Lower leg skin (tissue), 3 donors: ENCODE data around the gene TYW3.

Source experiments
- CTCF ChIP-seq, 3 donors: fragments of 450-650 bp; IDR thresholded peaks; one replicate each; pipeline ENCODE4 v1.5.1; 2016; ENCODE audit warnings: antibody characterized with exemption in 3 of 3, mild to moderate bottlenecking in 3 of 3, moderate library complexity in 2 of 3
- POLR2A ChIP-seq, 2 donors: fragments of 450-650 bp; IDR thresholded peaks; one replicate each; pipeline ENCODE4 v1.6.1; 2016 to 2017; ENCODE audit warnings: antibody characterized with exemption in 2 of 2, mild to moderate bottlenecking in 1 of 2, moderate library complexity in 1 of 2

GRCh38 chr1:74713849-74714248 is 19.1 kb upstream of the TYW3 start:
- no peak for TF ChIP-seq CTCF (IDR thresholded peaks at IDR 0.05)
- TF ChIP-seq POLR2A (IDR thresholded peaks at IDR 0.05): no peak
